Transverse colon (tissue), 4 donors: Measurements from ENCODE around the gene ALG6. TPM values are rescaled to one million over a fixed set of nuclear protein-coding genes. Genes with fewer than 3 reads are reported as not detected.

ENCODE experiments used
- DNase-seq: peaks from one replicate; pipeline ENCODE4 v3.0.0-alpha.2; 2019
- H3K27ac ChIP-seq, 4 donors: fragments of 200-600 bp; sonication (generic); 2 replicates each; pipeline ENCODE4 v1.5.1; 2016 to 2018; ENCODE audit warnings: inconsistent platforms in 4 of 4
- H3K27me3 ChIP-seq: fragments of 200-600 bp; sonication (generic); 2 replicates; pipeline ENCODE4 v1.5.1; 2017; ENCODE audit warnings: inconsistent platforms
- H3K36me3 ChIP-seq, 4 donors: fragments of 200-600 bp; sonication (generic); 2 replicates each; pipeline ENCODE4 v1.5.1; 2017 to 2019; ENCODE audit warnings: inconsistent platforms in 4 of 4
- H3K4me1 ChIP-seq, 4 donors: fragments of 200-600 bp; sonication (generic); 2 replicates each; pipeline ENCODE4 v1.5.1; 2017 to 2020; ENCODE audit warnings: inconsistent platforms in 4 of 4
- H3K4me3 ChIP-seq, 4 donors: fragments of 200-600 bp; sonication (generic); 1 replicate in 1 of 4; 2 replicates in 3 of 4; pipeline versions ENCODE4 v1.5.1 to v1.6.1; 2017 to 2019; ENCODE audit warnings: inconsistent platforms in 4 of 4
- H3K9me3 ChIP-seq, 2 donors: fragments of 200-600 bp; sonication (generic); 2 replicates each; pipeline ENCODE4 v1.5.1; 2017 to 2019; ENCODE audit warnings: inconsistent platforms in 2 of 2
- EP300 ChIP-seq: sonication (generic); formaldehyde crosslinking; IDR thresholded peaks from one replicate; pipeline ENCODE4 v1.6.1; 2017; ENCODE audit warnings: antibody characterized with exemption, low read depth
- POLR2A ChIP-seq: fragments of 450-650 bp; IDR thresholded peaks from one replicate; pipeline ENCODE4 v1.6.1; 2016; ENCODE audit warnings: antibody characterized with exemption, mild to moderate bottlenecking, moderate library complexity
- POLR2AphosphoS5 ChIP-seq, 3 donors: sonication (generic); formaldehyde crosslinking; IDR thresholded peaks; one replicate each; pipeline ENCODE4 v1.6.1; 2016; ENCODE audit warnings: antibody characterized with exemption in 3 of 3
- WGBS, 2 donors: methylation state at CpG; one replicate each; pipeline ENCODE4 v1.1.5; 2018; ENCODE audit warnings: low coverage in 1 of 2; 5-methylcytosine and 5-hydroxymethylcytosine counted together
- in situ Hi-C, 4 donors: fragments of 200-750 bp; cut with MboI; loops; one replicate each; pipeline versions ENCODE4 v1.15.0 to v1.15.1; 2017; ENCODE audit warnings: low sequenced_read_pairs in 3 of 4, low pct_ligation_motif_present in 1 of 4, low pct_unique_long_range_greater_than_20kb in 1 of 4
- intact Hi-C: fragments of 100-400 bp; cut with DNase I; formaldehyde crosslinking; loops from one replicate; pipeline ENCODE4 v1.15.1; 2023; ENCODE audit warnings: low total_unique reads
- total RNA-seq, 4 donors: library from RNA; depleted of rRNA; stranded (reverse); fragments of >200 nt; gene quantifications; one replicate each; pipeline ENCODE4 v1.1.0, GENCODE V29; 2016
- TF ChIP-seq, protein P1 (sequence below), 5 experiments: fragments of 200-600 bp in 3 of 5; fragments of 450-650 bp in 2 of 5; sonication (generic) in 3 of 5; IDR thresholded peaks; 1 replicate in 2 of 5; 2 replicates in 3 of 5; pipeline ENCODE4 v1.5.1; 2016 to 2017; ENCODE audit warnings: antibody characterized with exemption in 5 of 5, inconsistent platforms in 3 of 5, mild to moderate bottlenecking in 2 of 5, moderate library complexity in 1 of 5

Gene ALG6
- total RNA-seq, 4 donors from 2014 or later, result 0.60 to 20.0 (median 9.3) TPM

DNA sequence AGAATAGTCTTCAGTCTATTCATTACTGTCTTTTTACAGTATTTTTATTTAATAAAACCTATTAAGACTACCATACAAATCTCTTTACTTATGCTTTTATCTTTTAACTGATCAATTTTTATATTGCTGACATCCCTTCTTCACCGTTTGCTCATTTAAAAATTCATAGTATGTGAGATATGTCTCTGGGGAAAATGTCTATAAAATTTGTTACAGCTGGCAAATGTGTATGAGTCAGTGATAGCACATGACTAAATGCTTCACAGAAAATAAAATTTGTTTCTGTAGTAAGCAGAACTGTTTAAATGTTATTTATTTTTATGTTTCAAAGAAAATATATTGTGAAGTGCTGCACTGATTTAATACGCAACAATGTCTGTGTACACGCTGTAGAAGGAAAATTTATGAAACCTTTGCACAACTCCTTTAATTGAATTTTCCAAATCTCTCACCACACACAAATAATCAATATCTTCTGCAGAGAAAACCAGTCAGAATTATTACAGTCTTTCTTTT is 81.4 kb downstream of the ALG6 start:
- DNase-seq, result no peak
- Histone ChIP-seq H3K4me3 (no peak overlapping the region), H3K27me3 (no peaks in the 10 kb centered on the region), H3K4me1 (no peaks in the 10 kb centered on the region), H3K9me3 (no peaks in the 10 kb centered on the region), H3K36me3 (no peaks in the 10 kb centered on the region), H3K27ac (no peak overlapping the region)
- WGBS, 2 donors, result 88 to 93% methylated on average over 3 of the region's 3 CpGs
- intact Hi-C loops (no loop called here), in situ Hi-C loops (no loop called here)
- TF ChIP-seq EP300 (no peak), POLR2A (no peak), POLR2AphosphoS5 (IDR thresholded peaks at IDR 0.05) (no peak)
- TF ChIP-seq, protein P1, sequence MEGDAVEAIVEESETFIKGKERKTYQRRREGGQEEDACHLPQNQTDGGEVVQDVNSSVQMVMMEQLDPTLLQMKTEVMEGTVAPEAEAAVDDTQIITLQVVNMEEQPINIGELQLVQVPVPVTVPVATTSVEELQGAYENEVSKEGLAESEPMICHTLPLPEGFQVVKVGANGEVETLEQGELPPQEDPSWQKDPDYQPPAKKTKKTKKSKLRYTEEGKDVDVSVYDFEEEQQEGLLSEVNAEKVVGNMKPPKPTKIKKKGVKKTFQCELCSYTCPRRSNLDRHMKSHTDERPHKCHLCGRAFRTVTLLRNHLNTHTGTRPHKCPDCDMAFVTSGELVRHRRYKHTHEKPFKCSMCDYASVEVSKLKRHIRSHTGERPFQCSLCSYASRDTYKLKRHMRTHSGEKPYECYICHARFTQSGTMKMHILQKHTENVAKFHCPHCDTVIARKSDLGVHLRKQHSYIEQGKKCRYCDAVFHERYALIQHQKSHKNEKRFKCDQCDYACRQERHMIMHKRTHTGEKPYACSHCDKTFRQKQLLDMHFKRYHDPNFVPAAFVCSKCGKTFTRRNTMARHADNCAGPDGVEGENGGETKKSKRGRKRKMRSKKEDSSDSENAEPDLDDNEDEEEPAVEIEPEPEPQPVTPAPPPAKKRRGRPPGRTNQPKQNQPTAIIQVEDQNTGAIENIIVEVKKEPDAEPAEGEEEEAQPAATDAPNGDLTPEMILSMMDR (IDR thresholded peaks at IDR 0.05), result no peak

DNA sequence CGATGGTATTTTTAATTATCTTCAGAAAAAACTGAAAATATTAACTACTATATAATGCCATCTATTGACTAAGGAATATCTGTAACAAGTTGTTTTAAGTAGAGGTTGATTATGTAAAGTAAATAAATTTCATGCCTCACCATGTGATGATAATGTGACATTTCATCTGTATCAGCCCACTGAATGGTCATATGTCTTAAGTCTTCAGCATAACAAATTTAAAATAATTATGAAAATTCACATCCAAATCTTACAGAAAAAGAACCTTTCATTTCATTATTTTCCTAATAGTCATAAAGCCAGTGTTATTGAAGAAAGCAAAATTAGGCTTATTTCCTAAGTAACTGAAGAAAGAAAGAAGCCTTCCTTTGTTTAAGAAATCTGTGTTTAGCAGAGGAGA is 83.0 kb downstream of the ALG6 start:
- no peaks in the 10 kb centered on the region for H3K9me3 ChIP-seq
- no peaks in the 10 kb centered on the region for H3K27me3 ChIP-seq
- no peak for DNase-seq
- TF ChIP-seq EP300 (no peak), POLR2AphosphoS5 (IDR thresholded peaks at IDR 0.05) (no peak), POLR2A (no peak)
- TF ChIP-seq, protein P1 (IDR thresholded peaks at IDR 0.05), result no peak
- 78 to 91% methylated on average over 1 of the region's 1 CpG for WGBS, 2 donors
- no peaks in the 10 kb centered on the region for H3K4me1 ChIP-seq
- no peaks in the 10 kb centered on the region for H3K36me3 ChIP-seq
- H3K27ac ChIP-seq, result no peak overlapping the region
- intact Hi-C loops (no loop called here), in situ Hi-C loops (no loop called here)
- H3K4me3 ChIP-seq, result no peak overlapping the region

DNA sequence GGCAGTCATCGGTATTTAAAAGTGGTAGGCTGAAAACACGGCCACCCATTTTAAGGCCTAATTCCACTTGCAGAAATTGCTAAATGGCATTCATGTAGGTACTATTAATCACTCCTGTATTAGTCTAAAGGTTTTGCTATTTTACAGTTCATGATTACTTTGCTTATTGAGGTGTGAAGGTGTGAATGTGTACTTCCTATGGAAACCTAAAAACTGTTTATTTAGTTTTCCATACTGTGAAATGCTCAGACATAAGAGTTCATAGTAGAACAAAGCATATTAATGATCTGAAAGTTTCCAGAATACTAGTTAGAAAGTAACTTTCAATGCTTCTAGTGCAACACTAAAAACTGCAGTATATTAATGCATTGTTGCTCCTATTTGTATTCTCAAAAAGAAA is 85.8 kb downstream of the ALG6 start:
- Histone ChIP-seq H3K4me3 (no peak overlapping the region), H3K4me1 (no peaks in the 10 kb centered on the region), H3K9me3 (no peaks in the 10 kb centered on the region), H3K27ac (no peak overlapping the region), H3K36me3 (no peaks in the 10 kb centered on the region), H3K27me3 (no peaks in the 10 kb centered on the region)
- intact Hi-C loops (no loop called here), in situ Hi-C loops (no loop called here)
- TF ChIP-seq POLR2A (no peak), EP300 (no peak), POLR2AphosphoS5 (IDR thresholded peaks at IDR 0.05) (no peak)
- TF ChIP-seq, protein P1 (IDR thresholded peaks at IDR 0.05), result no peak
- WGBS, 2 donors, result 94 to 100% methylated on average over 2 of the region's 2 CpGs
- no peak for DNase-seq

DNA sequence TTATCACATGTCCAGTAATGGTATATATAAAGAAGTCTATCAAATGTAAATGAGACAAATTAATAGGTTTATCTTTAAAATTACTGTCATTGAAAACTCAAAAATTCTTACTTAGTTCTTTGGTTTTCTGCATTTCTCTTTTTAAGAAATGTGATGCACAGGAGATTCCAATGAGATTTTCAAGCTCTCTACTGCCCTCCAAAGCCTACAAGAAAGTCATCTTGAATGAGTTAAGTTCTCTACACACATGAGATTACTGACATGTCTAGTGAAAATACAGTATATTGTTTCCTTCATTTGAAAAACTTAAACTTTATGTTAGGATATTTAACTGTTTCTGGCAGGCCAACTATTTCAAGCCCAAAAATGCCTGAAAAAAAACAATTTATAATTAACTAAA is 86.8 kb downstream of the ALG6 start:
- no peaks in the 10 kb centered on the region for H3K27me3 ChIP-seq
- H3K4me1 ChIP-seq, result no peaks in the 10 kb centered on the region
- in situ Hi-C loops, result no loop called here
- no peaks in the 10 kb centered on the region for H3K9me3 ChIP-seq
- no peaks in the 10 kb centered on the region for H3K36me3 ChIP-seq
- intact Hi-C loops, result no loop called here
- no peak overlapping the region for H3K4me3 ChIP-seq
- DNase-seq, result no peak
- no peak for TF ChIP-seq POLR2A
- no peak for TF ChIP-seq POLR2AphosphoS5 (IDR thresholded peaks at IDR 0.05)
- TF ChIP-seq, protein P1 (IDR thresholded peaks at IDR 0.05), result no peak
- TF ChIP-seq EP300, result no peak
- H3K27ac ChIP-seq, result no peak overlapping the region
